HFF-Myc (cell line): ENCODE data around the gene CCND1.

Experiments
- DNase-seq: peaks from one replicate; pipeline ENCODE4 v3.0.0-alpha.2; 2011; ENCODE audit warnings: low read depth; ENCODE audit errors: extremely low read depth
- H3K4me3 ChIP-seq: replicated peaks from 2 replicates; pipeline ENCODE4 v1.5.1; 2011; ENCODE audit warnings: low read depth, mild to moderate bottlenecking, control low read depth, low read length
- TF ChIP-seq, protein P1 (sequence below): IDR thresholded peaks from 2 replicates; pipeline ENCODE4 v1.5.1; 2012; ENCODE audit warnings: mild to moderate bottlenecking, low read depth, low read length, control low read depth; ENCODE audit errors: missing control alignments

CCND1 gene

DNA sequence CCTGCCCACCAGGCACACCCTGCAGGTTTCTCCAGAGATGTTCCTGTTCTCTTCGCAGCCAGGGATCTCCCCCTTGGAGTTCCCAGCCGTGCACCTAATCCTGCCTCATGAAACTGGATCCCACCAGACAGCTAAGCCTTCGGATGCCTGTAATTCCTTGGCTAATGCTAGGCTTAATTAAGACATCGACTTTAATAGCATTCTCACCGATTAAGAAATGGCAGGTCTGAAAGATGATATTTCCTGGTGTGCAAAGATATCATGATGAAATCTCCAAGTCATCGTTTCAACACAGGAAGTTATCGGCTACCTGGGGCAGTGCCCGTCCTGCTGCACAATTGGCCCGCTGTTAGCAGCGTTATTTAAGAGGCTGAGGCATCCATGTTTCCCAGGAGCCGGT, 41.5 kb upstream of the CCND1 start:
- no peak overlapping the region for H3K4me3 ChIP-seq
- no peak for DNase-seq
- TF ChIP-seq, protein P1, sequence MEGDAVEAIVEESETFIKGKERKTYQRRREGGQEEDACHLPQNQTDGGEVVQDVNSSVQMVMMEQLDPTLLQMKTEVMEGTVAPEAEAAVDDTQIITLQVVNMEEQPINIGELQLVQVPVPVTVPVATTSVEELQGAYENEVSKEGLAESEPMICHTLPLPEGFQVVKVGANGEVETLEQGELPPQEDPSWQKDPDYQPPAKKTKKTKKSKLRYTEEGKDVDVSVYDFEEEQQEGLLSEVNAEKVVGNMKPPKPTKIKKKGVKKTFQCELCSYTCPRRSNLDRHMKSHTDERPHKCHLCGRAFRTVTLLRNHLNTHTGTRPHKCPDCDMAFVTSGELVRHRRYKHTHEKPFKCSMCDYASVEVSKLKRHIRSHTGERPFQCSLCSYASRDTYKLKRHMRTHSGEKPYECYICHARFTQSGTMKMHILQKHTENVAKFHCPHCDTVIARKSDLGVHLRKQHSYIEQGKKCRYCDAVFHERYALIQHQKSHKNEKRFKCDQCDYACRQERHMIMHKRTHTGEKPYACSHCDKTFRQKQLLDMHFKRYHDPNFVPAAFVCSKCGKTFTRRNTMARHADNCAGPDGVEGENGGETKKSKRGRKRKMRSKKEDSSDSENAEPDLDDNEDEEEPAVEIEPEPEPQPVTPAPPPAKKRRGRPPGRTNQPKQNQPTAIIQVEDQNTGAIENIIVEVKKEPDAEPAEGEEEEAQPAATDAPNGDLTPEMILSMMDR = no peak

DNA sequence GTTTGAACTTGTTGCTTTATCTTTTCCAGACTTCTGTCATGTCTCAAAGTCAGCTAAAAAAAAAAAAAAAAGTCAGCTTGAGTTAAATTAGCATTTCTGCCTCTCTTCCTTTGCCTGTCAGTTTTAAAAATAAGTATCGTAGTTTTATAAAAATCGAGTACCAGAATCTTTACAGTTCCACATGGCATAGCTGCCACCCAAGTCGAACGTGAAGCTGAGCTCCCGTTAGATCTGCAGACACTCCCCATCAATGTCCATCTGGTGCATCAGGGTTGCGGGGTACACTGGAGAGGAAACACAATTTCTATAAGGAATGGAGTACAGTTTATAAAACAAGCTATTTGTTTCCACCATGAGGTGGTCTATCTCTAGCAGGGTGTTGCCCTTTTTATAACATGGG, 41.0 kb upstream of the CCND1 start:
- H3K4me3 ChIP-seq = no peak overlapping the region
- DNase-seq = no peak
- TF ChIP-seq, protein P1 = no peak

- no peak for DNase-seq
- H3K4me3 ChIP-seq = no peak overlapping the region
- TF ChIP-seq, protein P1 = no peak
Measured at GRCh38 chr11:69601011-69601975, 39.7 kb upstream of the CCND1 start.

DNA sequence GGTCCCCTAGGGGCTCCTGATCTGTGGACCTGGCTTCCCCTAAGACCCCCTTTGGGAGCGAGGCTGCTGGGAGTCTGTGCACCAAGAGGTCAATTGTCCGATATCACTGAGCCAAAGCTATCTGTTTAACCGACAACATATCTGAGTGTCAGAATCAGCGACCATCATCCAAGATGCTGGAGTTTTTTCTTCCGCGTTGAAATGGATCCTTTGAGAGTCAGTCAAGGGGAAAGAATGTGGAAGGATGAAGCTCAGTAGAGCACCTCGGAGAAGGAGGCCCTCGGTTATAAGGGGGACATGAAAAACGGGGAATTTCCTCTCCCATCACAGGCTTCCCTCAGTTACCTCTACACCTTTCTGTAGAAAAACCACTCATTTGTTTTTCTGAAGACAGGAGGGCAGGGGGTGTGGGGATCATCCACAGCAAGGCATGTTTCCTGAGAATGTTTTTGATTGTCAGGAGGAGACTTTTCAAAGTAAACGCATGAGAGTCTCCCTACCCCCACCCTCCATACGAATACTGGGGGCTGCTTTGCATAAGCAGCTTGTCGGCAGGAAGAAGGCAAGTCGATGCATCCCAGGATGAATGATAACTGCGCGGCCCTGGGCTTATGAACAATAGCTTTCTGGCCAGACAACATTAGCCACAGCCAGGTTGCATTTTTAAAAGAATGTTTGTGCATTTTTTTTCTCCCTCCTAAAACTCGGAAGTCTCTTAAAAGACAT, 37.7 kb upstream of the CCND1 start:
- no peak overlapping the region for H3K4me3 ChIP-seq
- TF ChIP-seq, protein P1 = no peak
- no peak for DNase-seq

DNA sequence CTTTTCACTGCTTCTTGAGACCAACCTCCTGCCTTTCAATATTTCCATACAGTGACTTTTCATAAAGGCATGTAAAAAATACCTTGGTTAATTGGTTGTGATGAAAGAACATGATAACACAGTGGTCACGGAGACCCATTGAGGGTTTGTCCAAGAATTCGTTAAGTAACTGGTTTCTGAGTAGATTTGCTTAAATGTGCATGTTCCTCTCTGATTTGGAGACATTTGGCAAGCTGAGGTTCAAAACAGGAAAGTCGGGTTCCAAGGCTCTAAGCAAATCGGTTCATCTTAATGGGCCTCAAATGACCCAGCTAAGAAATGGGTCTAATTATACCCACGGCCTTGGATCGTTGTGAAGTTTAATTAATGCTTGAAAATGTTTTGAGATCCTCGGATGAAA, 36.9 kb upstream of the CCND1 start:
- TF ChIP-seq, protein P1 = no peak
- no peak overlapping the region for H3K4me3 ChIP-seq
- DNase-seq = no peak

GRCh38 chr11:69605737-69606526, 35.0 kb upstream of the CCND1 start:
- no peak for DNase-seq
- TF ChIP-seq, protein P1 = no peak
- no peak overlapping the region for H3K4me3 ChIP-seq
